Measurements from ENCODE around the gene USP38.
A peak's percentile ranks its signal among the peaks of the same experiment; 100 is the strongest.

The USP38 gene

DNA sequence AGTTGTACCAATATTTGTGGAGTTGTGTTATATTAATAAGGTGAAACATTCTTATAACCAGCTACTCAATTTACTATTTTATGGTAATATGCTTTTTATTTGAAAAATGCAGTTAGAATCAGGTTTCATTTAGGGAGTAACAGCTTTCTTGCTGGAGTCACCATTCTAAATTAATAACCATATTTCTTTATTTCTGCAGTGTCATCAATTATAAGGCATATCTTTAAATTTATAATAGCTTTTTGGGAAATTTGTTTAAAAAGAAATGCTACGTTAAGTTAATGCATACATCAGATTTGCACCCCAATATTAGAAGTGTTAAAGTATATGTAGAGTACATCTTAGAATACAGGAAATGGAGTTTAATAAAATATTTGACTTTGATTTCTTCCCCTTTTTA, 18.9 kb downstream of the USP38 start:
- no peak for DNase-seq (ENCODE audit: low read depth)
- no peak overlapping the region for H3K4me3 ChIP-seq (ENCODE audit: control insufficient read depth, low read depth, low read length)
- TF ChIP-seq, protein P1, sequence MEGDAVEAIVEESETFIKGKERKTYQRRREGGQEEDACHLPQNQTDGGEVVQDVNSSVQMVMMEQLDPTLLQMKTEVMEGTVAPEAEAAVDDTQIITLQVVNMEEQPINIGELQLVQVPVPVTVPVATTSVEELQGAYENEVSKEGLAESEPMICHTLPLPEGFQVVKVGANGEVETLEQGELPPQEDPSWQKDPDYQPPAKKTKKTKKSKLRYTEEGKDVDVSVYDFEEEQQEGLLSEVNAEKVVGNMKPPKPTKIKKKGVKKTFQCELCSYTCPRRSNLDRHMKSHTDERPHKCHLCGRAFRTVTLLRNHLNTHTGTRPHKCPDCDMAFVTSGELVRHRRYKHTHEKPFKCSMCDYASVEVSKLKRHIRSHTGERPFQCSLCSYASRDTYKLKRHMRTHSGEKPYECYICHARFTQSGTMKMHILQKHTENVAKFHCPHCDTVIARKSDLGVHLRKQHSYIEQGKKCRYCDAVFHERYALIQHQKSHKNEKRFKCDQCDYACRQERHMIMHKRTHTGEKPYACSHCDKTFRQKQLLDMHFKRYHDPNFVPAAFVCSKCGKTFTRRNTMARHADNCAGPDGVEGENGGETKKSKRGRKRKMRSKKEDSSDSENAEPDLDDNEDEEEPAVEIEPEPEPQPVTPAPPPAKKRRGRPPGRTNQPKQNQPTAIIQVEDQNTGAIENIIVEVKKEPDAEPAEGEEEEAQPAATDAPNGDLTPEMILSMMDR (IDR thresholded peaks at IDR 0.05; ENCODE audit: control insufficient read depth, insufficient read depth, low read depth, low read length, missing control alignments) = no peak

DNA sequence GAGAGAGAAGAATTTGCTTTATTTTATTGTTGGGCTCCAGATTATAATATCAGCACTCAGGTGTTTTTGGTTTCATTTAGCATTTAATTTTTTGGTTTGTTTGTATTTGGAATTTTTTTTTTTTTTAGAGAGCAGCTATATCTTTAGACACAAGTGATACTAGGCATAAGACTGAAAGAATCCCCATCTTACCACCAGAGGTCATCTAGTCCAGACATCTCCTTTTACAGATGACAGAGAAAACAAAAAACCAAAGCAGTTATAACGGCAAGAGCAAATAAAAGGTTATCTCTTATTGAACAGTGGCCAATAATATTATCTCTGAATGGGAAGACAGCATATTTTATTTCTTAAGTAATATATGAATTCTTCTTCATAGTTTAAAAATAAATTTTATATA, 22.8 kb downstream of the USP38 start:
- TF ChIP-seq, protein P1 (IDR thresholded peaks at IDR 0.05; ENCODE audit: control insufficient read depth, insufficient read depth, low read depth, low read length, missing control alignments) = peak; percentile 30
- no peak for DNase-seq (ENCODE audit: low read depth)
- H3K4me3 ChIP-seq (ENCODE audit: control insufficient read depth, low read depth, low read length) = no peak overlapping the region

DNA sequence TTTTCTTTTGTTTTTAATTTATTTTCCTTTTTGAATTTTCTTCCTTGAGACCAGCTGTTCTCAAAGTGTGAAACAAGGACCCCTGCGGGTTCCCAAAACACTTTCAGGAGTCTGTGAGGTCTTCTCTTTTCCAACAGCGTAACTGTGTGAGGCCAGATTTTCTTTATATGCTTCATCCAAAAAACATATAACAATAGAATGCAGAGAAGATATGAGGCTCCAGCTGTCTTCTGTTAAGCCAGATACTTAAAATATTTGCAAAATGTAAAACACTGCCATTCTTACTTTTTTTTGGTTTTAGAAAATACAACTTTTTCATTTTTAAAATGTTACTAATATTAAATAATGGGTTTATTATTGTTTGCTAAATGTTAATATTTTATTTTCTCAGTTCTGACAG, 27.8 kb downstream of the USP38 start:
- TF ChIP-seq, protein P1 (IDR thresholded peaks at IDR 0.05; ENCODE audit: control insufficient read depth, insufficient read depth, low read depth, low read length, missing control alignments) = no peak
- DNase-seq (ENCODE audit: low read depth) = no peak
- H3K4me3 ChIP-seq (ENCODE audit: control insufficient read depth, low read depth, low read length) = no peak overlapping the region

DNA sequence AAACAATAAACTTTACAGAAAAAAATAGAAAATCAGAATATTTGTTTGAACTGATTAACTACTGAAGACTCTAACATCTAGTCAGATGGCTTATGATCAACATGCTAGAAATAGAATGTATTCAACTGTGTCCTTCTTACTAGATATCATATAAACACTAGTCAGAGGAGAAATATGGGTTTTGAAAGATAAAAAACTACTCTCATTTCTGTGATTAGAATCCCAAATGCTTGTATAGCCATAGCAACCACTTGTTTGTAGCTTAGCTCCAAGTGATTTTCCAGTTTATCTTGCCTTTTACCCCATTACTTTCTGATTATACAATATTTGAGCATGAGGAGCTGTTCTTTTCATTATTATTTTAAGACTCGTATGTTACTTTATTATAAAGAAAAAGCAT, 31.2 kb downstream of the USP38 start:
- TF ChIP-seq, protein P1 (IDR thresholded peaks at IDR 0.05; ENCODE audit: control insufficient read depth, insufficient read depth, low read depth, low read length, missing control alignments) = no peak
- DNase-seq (ENCODE audit: low read depth) = no peak
- H3K4me3 ChIP-seq (ENCODE audit: control insufficient read depth, low read depth, low read length) = no peak overlapping the region

DNA sequence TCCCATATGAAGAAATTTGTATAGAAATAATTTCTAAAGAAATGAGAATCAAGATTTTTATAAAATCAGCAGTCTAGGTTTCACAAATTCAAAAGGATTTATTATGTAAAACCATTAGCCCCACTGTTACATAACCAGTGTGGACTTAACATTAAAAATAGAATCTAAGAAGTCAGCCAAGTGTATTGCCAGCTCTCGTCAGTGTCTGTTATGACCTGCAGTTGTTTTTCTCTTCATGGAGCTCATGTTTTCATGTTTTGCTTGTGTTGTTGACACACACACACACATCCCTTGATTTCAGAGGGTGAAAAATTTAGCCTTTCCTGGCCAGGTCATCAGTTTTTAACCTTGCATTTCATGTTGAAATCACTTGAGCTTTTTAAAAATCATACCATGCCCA, 39.5 kb downstream of the USP38 start:
- TF ChIP-seq, protein P1 (IDR thresholded peaks at IDR 0.05; ENCODE audit: control insufficient read depth, insufficient read depth, low read depth, low read length, missing control alignments) = no peak
- no peak for DNase-seq (ENCODE audit: low read depth)
- H3K4me3 ChIP-seq (ENCODE audit: control insufficient read depth, low read depth, low read length) = no peak overlapping the region

DNA sequence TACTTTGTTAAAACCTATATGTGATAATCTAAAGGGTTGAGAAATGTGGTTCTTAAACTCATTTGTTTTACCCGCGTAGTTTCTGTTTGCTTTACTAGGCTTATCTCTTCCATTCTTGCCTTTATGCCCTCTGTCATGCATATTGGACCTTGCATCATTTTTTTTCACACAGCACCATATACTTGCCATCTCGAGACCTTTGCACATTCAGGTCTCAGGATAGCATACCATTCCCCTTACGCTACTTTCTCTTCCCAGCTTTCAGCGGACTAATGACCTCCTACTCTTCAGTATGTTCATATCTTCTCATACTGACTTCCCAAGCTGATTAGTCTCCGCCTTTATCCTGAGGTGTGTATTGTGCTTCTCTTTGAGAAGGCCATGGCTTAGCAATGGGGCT, 40.5 kb downstream of the USP38 start:
- DNase-seq (ENCODE audit: low read depth) = no peak
- TF ChIP-seq, protein P1 (IDR thresholded peaks at IDR 0.05; ENCODE audit: control insufficient read depth, insufficient read depth, low read depth, low read length, missing control alignments) = no peak
- H3K4me3 ChIP-seq (ENCODE audit: control insufficient read depth, low read depth, low read length) = no peak overlapping the region

DNA sequence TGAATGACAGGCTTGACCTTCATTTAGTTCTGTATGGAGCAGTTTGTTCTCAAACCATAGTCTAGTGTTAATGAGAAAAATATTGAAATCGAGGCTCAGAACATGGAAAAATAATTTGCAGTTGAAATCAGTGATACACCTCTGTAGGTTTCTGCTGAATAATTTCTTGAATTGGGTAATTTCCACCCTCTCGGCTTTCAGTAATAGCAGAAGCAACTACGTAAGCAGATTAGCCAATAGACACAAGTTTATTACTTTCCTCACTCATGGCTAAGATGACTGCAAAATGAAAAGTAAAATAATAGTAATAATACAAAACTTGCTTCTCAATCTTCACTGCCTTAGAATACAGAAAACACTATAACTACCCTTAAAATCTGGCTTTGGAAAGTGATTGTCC, 46.0 kb downstream of the USP38 start:
- TF ChIP-seq, protein P1 (IDR thresholded peaks at IDR 0.05; ENCODE audit: control insufficient read depth, insufficient read depth, low read depth, low read length, missing control alignments) = no peak
- no peak for DNase-seq (ENCODE audit: low read depth)
- no peak overlapping the region for H3K4me3 ChIP-seq (ENCODE audit: control insufficient read depth, low read depth, low read length)
